NCI-H1694 treated with DMSO at 0.1 percent for 48 hours (cell line): ENCODE measurements around the gene C12orf56.
"Not testable (repeated sequence)": the region's sequence is repeated elsewhere in the genome, so short reads cannot be mapped to it uniquely, and the experiment has no call there.

Experiments
- DNase-seq: peaks from one replicate; lab custom pipeline; 2025; lab: John Stamatoyannopoulos, UW

The C12orf56 gene

GRCh38 chr12:64311877-64312276, 78.7 kb downstream of the C12orf56 start:
- DNase-seq = no peak

- no peak for DNase-seq
These were observed 86.0 kb downstream of the C12orf56 start for GRCh38 chr12:64304571-64304970.

- DNase-seq = no peak
These were observed 90.9 kb downstream of the C12orf56 start for GRCh38 chr12:64299628-64300027.

GRCh38 chr12:64296301-64296700, 94.3 kb downstream of the C12orf56 start:
- no peak for DNase-seq

- DNase-seq = no peak
These were observed 96.7 kb downstream of the C12orf56 start for GRCh38 chr12:64293654-64294364.

- not testable (repeated sequence) for DNase-seq
These were observed 97.4 kb downstream of the C12orf56 start for GRCh38 chr12:64293174-64293573.

- no peak for DNase-seq
These were observed 104.0 kb downstream of the C12orf56 start for GRCh38 chr12:64286521-64286920.

GRCh38 chr12:64284256-64284655, 106.3 kb downstream of the C12orf56 start:
- no peak for DNase-seq

GRCh38 chr12:64278421-64278820, 112.1 kb downstream of the C12orf56 start:
- DNase-seq = no peak

GRCh38 chr12:64273527-64274403, 116.8 kb downstream of the C12orf56 start:
- DNase-seq = no peak

GRCh38 chr12:64270411-64270810, 120.1 kb downstream of the C12orf56 start:
- DNase-seq = no peak

- no peak for DNase-seq
These were observed 121.4 kb downstream of the C12orf56 start for GRCh38 chr12:64269161-64269560.

GRCh38 chr12:64268409-64268808, 122.1 kb downstream of the C12orf56 start:
- no peak for DNase-seq

GRCh38 chr12:64265839-64266238, 124.7 kb downstream of the C12orf56 start:
- no peak for DNase-seq

- DNase-seq = no peak
These were observed 128.7 kb downstream of the C12orf56 start for GRCh38 chr12:64261813-64262212.

GRCh38 chr12:64258576-64258975, 132.0 kb downstream of the C12orf56 start:
- no peak for DNase-seq

- DNase-seq = peak; percentile 26
These were observed 134.3 kb downstream of the C12orf56 start for GRCh38 chr12:64256166-64256800.

GRCh38 chr12:64255249-64255648, 135.3 kb downstream of the C12orf56 start:
- DNase-seq = no peak

GRCh38 chr12:64253356-64253755, 137.2 kb downstream of the C12orf56 start:
- no peak for DNase-seq

- DNase-seq = no peak
These were observed 137.9 kb downstream of the C12orf56 start for GRCh38 chr12:64252681-64253080.

- no peak for DNase-seq
These were observed 146.7 kb downstream of the C12orf56 start for GRCh38 chr12:64243809-64244208.

- DNase-seq = no peak
These were observed 149.8 kb downstream of the C12orf56 start for GRCh38 chr12:64240781-64241180.

- DNase-seq = no peak
These were observed 153.2 kb downstream of the C12orf56 start for GRCh38 chr12:64237382-64237781.
